ENCODE data around the gene SEPTIN10.

Gene SEPTIN10

DNA sequence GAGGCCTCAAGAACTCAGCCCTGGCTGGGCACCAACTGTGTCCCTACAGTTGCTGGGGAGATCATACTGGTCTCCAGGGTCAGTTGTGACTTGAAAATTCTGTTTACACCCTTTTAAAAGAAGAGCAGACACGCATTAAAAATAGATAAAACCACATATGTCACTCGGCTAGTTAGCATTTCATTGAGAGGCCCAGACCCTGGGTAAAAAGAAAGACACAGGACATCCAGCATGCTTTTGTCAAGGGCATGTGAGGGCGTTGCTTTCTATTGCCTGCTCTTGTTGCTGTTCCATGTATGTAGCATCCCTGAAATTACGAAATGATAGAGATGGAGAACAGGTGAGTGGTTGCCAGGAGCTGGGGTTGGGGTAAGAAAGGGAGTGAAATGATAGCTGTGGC is 94.3 kb downstream of the SEPTIN10 start:
- DNase-seq = no peak

DNA sequence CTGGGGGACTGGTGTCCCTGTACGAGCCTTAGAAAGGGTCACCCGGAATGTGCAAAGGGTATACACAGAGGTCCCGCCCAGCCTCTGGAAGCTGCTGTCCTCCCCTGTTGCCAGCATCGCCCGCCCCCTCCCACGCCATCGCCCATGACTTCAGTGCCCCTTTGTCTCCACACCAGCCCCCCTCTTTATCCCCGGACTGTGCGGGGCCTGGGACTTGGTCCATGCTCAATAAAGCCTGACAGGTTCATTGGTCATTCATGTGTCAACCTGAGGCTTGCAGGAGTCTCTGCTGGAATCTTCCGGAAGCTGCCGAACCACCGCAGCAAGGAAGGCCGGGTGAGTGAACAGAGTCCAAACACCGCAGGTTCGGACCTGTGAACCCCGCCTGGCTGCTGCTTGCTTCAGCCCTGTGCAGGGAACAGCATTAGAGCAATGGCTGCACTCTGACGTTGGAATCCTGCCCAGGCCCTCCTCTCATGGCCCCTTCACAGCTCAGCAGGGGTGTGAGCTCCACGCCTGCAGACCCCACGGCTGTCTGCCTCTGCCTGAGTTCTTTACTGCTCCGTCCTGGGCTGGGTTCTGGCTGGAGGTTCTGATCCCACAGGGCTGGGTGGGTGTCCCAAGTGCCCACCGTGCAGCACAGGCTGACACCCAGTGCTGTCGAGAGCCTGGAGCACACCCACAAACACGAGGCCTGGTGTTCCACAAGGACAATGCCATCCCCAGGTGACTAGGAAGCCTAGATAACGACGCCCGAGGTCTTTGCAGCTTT is 96.5 kb downstream of the SEPTIN10 start:
- DNase-seq = no peak

DNA sequence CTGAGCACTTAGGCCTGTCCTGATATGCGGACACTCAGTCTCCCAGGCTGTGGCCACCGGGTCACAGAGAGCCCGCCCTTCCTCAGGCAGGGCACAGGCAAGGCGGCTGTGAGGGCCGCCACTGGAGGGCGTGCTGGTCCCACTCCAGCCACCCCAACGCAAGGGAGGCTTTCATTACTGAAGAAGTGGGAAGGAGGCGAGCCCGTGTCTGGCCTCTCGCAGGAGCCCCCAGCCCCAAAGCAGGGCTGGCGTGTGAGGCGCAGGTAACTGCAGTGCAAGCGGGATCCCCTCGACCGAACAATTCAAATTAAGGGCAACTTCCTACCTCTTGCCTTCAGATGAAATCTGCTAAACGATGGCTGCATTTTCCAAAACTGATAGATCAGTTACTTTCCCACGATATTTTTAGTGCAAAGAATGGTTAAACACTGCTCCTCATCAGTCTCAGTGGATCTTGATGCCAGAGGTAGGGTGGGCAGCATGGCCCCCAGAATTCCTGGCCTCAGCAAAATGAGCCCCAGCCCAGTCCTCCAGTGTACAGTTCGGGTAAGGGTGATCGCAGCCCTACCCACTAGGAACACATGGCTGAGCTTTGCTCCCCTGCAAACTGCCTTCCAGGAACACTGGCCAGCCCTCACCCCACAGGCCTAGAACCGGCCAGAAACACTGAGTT is 97.2 kb downstream of the SEPTIN10 start:
- DNase-seq = no peak

DNA sequence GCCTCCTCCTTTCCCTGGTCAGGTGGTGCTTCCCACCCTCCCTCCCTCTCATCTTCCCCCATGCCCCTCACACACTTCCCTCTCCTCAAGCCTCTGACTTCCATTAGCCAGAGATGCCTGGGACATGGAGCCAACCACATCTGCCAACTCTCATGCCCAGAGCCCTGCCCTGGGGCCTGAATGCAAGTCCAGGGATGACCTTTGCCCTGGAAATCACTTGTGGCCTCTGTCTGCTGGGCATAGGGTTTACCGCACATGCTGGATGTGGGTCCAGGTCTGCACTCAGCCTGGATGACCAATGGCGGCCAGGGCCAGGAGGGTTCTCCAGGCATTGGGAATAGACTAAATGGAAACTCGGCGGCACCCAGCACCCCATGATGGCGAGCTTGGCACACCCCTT is 98.9 kb downstream of the SEPTIN10 start:
- DNase-seq = no peak

DNA sequence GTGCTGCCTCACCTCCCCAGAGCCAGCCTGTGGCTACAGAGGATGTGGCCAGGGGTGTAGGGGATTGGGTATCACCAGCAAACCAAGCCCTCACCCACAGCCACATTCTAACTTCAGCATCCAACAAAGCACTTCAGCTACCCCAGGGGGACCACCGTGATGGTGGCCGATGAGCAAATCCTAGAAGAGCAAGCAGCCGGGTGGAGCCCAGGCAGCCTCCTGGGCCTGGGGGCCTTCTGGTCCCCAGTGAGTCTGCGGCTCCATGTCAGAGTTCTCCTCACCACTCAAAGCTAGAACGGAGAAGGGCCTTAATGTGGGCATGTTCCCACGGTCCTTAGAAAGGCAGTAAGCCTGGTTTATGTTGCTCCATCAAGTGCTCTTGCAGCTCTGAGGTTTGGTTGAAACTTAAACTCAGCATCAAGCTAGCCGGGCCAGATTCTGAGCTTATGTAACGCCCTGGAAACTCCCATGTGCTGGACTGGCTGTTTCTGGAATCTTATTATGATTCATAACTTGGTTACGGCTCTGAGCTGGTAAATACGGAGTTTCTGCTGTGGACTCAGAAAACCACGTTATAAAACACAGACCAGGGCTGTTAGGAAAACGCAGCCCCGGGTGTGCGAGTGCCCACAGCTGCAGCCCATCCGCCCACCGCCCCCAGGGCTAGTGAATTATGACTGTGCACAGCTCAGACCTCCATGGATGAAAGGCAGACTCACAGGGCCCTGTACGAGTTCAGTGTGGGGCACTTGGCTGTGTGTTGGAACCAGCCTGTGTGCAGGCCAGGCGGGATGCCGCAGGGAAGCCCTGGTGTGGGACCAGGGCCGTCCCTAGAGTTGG is 99.8 kb downstream of the SEPTIN10 start:
- no peak for DNase-seq

DNA sequence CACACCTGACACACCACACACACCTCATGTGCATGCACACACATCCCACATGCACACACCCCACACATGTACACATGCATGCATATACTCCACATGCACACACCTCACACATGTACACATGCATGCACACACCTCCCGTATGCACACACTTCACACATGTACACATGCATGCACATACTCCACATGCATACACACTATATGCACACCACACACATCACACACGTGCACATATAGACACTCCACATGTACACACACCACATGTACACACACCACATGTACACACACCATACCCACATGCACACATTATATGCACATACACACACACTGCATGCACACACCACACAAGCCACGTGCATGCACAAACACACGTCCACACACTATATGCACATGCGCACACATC is 100.5 kb downstream of the SEPTIN10 start:
- DNase-seq = no peak

DNA sequence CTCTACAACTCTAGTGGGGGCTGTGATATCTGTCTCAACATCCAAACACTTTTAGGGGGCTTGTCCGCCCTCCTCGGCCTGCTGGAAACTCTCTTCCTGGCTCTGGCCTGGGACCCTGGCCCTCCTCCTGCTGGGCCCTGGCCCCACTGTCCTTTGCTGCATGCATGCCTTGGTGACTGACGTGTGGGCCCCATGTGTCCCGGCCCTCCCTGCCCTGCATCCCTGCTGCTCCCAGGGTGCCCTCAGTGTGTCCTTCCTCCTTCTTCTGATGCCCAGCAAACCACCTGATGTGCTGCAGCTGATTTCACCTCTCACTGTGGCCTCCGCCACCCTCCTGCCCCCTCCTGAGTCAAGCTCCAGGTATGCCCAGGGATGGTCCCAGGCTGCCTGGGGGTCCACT is 101.7 kb downstream of the SEPTIN10 start:
- no peak for DNase-seq

DNA sequence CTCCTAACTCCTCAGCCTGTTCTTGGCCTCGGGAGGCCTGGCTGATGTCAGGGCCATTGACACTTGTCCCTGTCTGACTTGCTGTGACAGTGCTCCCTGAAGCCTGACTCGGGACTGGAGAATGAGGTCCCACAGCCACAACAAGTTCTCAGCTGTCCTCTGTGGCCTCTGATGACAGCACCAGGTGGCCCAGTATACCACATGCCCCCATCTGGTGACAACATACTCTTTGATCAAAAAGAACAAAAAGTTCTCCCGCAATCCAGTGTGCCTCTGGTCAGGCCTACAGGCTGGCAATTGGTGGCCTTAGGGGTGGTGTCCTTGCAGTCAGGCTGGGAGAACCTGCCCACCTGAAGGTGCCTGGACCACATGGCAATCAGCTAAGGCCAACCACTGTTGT is 102.6 kb downstream of the SEPTIN10 start:
- DNase-seq = no peak

DNA sequence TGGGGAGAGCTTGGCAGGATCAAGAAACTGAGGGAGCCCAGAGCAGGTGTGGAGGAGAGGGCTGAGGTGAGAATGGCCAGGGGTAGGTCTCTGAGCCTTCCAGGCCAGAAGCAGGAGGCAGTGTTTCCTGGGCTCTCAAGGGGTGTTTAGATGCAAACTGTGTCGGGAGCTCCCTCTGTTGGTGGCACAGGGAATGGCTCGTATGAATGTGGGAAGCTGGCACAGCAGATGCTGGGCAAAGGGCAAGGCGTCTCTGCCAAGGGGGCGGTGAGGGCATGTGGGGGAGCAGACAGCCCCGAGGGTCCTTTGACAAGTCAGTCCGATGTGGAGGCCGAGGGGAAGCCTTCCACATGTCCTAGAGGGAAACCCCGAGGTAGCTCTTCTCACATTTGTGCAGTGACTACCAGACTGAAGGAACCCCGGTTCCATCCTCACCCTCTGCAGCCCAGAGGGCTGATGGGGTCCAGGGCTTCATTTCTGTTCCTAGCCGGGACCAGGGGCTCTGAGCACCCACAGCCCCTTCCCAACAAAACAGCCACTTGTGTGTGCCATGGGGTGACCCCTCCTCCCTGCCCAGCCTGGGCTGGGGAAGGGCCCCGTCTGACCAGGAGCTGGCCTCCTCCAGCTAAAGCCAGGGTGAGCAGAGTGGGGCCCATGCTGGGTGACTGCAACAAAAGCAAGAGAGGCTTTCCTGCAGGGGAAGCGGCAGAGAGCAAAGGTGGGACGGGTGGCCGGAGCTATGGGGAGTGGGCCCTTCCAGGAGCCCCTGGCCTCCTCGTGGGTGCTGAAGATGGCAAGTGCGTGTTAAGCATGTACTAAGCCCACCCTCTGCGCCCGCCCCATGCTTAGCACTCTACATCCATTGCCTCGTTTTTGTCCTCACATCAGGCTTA is 103.4 kb downstream of the SEPTIN10 start:
- peak; percentile 48 for DNase-seq

DNA sequence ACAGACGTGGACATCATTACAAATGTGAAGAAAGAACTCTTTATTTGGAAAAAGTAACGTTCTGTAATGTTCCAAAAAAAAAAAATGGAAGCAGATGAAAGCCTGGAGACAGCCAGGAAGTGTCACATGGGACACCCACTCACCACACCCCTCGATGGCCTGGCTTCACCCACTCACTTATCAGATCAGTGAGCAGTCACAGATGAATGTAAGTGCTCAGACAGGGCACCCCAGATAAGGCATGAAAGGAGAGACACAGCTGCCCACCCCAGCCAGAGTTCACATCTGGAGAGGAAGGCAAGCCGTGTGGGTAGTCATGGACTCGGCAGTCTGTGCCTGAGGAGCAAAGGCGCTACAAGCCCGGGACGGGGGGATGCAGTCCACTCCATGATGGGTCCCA is 105.2 kb downstream of the SEPTIN10 start:
- no peak for DNase-seq

DNA sequence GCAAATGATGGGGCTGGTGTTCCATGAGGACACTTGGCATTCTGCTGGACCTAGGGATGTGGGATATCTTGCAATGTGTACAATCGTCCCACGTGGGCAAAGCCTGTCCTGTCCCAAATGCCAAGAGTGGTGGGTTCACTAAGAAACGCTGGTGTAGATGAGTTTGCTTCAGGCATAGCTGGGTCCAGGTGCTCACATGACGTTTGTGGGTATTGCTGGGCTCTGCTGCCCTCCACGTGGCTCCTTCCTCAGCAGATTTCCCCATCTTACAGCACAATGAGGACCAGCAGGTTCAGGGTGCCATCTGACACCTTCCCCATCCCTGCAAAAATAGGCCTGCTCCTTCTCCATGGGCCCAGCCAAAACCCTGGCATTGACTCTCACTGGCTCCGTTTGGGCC is 105.9 kb downstream of the SEPTIN10 start:
- no peak for DNase-seq

DNA sequence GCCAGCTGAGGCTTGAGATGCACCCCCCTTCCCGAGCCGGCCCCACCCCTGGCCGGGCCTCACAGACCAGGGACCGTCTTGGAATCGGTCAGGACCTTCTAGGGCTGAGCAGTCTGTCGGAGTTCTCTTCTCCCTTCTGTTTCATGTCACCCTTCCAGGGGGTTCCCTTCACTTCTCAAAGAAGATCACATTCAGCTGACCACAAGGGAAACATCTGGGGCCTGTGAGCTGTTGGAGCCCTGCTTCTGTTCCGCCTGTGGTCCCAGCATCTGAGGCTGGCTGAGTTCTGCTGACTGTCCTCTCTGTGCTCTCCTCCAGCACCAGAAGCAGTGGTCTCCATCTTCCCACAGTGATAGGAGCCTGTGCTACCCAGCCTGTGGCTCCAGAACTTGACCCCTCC is 106.5 kb downstream of the SEPTIN10 start:
- no peak for DNase-seq

DNA sequence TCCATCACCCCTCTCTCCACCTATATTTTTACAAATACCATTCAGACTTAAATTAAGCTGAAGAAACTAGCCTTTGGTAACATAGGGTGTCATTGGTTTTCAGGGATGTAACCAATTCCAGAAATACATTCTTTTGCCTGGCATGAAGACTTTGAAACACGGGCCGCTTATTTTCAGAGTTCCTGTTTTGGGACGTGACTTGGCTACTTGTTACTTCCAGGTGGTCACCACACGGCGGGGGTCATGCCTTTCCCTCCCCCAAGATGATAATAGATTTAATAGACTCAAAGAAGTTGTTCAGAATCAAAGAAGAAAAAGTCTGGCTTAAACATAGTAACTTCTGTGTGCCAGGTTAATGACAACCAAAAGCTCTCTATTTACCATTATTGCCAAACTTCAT is 110.6 kb downstream of the SEPTIN10 start:
- DNase-seq = no peak

DNA sequence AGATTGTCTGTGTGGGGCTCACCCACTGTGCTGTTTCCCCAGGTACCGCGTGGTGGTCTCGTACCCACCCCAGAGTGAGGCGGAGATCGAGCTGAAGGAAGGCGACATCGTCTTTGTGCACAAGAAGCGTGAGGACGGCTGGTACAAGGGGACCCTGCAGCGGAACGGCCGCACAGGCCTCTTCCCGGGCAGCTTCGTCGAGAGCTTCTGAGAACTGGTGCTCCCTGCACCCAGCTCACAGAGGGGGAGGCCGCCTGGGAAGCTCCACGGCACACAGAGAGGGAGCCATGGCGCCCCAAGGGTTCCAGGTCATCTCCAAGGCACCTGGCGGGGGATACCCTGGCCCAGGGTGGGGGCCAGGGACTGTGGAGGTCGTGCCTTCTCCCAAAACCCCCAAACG is 112.3 kb downstream of the SEPTIN10 start:
- DNase-seq = no peak

DNA sequence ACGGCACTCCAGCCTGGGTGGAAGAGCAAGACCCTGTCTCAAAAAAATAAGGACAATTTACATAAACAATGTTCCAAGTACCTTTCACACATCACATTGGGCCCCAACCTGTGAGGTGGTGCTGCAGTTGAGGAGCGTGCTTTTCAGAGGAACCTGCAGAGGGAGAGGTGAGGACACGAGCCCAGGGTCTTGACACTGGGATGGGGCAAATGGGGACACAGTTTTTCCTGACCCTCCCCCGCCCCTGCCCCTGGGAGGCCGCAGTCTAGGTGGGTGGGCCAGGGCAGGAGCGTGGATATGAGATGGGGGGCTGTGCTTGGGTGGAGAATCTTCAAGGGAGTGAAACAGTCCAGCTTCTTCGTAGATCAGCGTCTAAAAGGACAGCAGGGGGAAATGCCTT is 112.9 kb downstream of the SEPTIN10 start:
- no peak for DNase-seq

DNA sequence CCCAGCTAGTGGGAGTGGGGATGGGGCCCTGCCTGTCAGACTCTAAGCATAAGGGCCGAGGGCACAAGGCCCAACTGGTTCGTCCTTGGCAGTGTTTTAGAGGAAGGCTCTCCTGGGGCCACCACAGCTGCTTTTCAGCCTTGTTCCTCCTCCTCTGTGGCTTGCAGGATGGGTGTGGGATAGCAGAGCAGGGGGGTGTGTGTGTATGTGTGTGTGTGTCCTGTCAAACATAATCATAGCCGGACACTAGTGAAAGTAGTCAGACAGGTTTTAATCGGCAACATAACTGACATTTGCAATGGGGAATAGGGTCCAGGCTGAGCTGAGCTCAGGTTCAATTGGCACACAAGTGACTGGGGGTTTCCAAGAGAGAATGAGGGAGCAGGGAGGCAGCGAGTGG is 114.2 kb downstream of the SEPTIN10 start:
- DNase-seq = no peak

DNA sequence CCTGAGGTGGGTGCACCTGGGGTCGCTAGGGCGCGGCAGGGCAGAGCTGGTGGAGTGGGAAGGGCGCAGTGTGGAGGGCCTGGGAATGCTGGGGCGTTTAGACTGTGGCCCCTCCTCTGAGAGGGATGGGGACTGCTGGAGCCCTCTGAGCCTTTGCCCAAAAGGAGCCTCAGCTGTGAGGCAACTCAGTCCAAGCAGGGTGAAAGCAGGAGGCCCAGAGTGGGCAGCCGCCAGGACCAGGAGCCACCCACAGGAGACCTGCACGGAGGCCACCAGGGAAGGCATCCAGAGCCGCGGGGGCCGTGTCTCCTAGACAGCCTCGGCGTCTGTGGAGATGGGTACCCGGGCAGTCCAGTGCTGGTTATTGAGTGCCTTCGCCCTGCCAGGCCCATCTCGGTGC is 114.9 kb downstream of the SEPTIN10 start:
- no peak for DNase-seq

DNA sequence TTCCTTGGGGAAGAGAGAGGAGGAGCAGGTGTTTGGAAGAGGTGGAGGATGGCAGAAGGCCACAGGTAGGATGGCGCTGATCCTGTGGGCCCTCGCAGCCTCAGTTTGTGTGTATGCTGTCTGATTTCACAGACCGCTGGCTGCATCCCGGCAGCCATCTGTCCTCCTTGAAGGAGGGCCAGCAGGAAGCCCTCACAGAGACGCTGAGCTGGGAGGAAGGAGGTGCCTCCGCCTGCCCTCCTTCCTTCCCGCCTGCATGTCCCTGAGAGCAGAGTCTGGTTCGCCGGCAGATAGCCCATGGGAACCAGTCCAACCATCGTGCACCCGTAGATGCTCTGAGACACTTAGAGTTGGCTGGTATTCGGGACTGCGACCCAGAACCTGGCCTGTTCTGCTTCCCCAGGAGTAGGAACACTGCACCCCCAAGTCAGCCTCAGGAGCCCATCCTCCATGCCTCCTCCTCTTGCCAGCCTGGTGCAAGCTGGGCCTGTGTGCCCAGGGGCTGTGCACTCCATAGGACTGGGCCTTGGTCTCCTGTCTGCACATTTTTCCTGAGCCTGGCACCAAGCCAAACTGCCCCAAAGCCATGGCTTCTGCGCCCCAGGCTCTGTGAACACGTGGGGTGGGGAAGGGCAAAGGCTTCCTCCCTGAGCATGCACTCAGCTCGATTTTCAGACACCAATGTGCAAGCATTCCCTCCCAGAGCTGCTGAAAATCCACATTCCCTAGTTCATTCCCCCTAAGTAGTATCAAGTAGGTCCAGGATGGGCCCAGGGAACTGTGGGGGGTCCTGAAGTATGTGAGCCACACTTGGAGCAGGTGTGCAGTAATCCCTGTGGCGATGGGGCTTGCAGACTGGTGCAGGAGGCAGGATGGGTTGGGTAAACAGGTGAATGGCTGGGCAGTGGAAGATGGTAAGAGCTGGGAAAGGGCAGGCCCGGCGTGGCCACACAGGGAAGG is 115.6 kb downstream of the SEPTIN10 start:
- DNase-seq = no peak

DNA sequence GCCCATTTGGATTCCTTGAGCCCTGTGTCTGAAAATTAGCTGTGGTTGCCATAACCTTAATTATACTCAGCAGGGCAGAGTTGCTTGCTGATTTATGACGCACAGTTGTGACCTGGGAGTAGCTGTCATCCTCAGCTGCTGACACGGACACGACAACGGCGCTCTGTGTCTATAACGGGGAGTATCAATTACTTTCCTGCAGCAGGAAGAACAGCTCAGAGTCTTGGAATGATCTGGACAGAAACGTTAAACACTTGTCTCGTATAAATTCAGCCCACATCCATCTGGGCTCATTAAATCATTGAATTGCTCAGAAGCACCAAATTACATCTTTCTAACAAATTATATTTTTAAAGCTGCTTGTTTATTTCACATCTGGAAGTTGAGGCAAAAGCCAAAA is 116.3 kb downstream of the SEPTIN10 start:
- no peak for DNase-seq

DNA sequence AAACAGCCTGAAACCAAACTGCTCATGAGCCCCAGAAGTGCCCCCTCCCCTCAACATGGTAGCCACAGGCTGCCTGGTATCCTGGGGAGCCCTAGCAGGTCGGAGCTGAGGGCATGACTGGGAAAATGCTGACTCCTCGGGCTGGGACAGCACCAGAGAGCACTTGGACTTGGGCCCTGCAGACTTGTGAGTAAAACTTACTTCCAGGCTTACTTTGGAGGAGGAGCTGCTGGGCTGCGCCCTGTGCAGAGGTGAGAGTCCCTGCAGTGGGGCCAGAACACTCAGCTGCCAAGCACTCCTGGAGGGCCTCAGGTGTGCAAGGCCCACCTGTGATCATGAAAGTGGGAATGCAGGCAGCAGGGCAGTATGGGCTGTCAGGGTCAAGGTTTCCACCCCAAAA is 119.4 kb downstream of the SEPTIN10 start:
- no peak for DNase-seq

DNA sequence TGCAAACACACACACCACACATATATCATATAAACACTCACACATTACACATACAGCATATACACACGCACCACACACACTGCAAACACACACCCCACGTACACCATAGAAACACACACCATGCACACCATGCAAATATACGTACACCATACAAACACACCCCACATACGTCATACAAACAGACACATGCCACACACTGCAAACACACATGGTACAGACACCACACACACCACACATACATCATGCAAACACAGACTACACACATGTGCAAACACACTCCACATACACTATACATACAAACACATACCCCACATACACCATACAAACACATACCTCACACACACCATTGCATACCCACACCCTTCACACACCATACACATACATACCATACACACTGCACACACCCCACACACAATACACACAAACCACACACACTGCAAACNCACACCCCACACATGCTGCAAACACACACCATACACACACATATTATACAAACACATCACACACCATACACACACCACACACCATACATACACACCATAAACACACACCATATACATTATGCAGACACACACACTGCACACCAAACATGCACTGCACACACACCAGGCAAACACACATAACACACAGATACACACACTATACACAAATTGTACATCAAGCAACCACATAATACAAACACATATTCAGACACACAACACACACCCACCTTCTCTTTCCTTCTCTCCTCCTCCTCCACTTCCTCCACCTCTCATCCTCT is 120.4 kb downstream of the SEPTIN10 start:
- no peak for DNase-seq
